Sciatic nerve (tissue), 2 donors: Measurements from ENCODE around the gene BCAR3. TPM values are rescaled to one million over a fixed set of nuclear protein-coding genes. Genes with fewer than 3 reads are reported as not detected.
A peak's percentile ranks its signal among the peaks of the same experiment; 100 is the strongest.

Experiments
- ATAC-seq: fragments of 200-7000 bp; cut with Tn5 transposase; one replicate; pipeline ENCODE4 v1.9.1; 2020; ENCODE audit warnings: mild to moderate bottlenecking, moderate library complexity
- DNase-seq: peaks from one replicate; pipeline ENCODE4 v3.0.0-alpha.2; 2020; ENCODE audit warnings: low spot score
- intact Hi-C: fragments of 100-400 bp; cut with DNase I; formaldehyde crosslinking; loops from one replicate; pipeline ENCODE4 v1.14.2; 2022
- total RNA-seq: library from RNA; stranded (reverse); fragmentation: NEBNext Ultra II Directional; extraction: Animal tissue kit (Norgen Biotek cat#: 25700); gene quantifications from one replicate; pipeline ENCODE4 v1.2.1, GENCODE V29; 2021
- donor health status: DM: no; HTN: no; CAD: no.
- donor health status: DM: no; HTN: no; CAD: no.

BCAR3 gene
- 35.9 TPM for total RNA-seq

DNA sequence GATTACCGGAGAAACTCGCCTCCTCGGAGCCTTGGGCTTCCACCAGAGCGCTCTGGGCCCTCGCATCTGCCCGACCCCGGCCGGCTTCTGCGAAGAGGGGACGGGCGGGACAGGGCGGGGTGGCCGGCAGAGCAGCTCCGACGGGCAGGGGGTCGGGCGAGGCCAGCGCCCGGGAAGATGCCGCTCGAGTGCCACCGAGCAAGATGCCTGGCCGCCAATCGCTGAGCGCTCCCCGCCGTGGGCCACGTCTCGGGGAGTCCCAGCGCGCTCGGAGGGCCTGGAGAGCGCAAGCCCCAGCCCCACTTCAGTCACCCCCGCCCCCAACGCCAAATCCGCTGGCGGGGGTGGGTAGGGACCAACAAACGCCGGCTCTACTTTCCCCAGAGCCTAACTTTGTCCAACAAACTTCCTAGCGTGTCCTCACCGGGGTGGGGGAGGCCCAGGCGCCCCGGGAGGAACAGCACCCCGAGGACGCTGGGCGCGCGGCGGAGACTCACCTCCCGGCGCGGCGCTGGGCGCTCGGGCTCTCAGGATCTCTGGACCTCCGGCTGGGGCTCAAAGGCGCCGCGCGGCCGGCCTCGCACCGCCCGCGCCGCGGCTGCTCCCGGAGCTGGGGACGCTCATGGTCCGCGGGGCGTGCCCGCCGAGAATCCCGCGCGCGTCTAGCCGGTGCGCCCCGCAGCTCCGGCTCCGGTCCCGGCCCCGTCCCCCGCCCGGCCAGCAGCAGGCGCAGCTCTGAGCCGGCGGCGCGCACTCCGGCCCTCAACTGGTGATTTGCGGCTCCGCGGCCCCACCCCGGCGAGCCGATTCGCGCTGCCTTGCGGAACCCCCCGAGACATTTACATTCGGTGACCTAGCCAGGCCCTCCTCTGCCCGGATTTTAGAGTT lies at the start of gene BCAR3:
Gene BCAR3, minus strand, starts transcription at position 737 of the 888 bp plus-strand sequence. CDS start 6,907 bp downstream, outside the sequence.
- intact Hi-C loops, result loop anchor here (10.0 kb wide), 1 partner anchor 47 kb away; no protein-coding TSS in a partner anchor
- DNase-seq (peak; percentile 85), ATAC-seq (peak; percentile 72)

DNA sequence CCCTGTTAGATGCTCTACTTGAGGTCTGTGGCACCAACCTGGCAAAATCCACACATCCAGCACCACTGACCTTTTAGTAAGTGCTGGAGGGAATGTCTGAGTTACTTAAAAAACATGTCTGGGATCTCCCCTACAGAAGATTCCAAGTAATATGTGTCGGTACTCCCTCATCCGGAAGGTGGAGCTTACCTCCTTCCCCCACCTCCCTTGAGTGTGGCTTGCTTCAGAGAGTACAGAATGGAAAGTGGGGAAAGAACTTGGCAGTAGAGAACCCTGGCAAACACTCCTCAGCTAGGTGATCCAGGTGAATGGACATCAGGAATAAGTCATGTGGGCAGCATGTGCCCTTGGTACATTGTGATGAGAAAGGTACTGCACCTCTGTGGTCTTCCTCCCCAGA lies 49.0 kb upstream of the BCAR3 start:
- no peak for ATAC-seq
- DNase-seq, result no peak
- intact Hi-C loops, result no loop called here

DNA sequence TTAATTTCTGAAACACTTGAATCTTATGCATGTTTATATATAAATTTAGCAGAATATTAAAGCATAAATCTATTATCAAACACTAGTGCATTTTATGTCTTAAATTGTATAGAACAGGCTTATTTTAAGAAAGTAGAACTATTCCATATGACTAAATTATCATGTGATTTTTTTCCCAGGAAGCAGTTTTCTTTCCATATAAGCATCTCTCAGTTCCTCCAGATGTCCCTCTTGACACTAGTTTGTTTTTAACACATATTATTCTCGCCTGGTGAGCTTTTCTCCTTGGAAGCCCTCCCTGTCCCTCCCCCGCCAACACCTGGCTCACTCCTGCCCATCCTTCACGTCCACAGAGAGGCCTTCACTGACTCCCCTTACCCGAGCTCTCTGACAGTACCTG lies 48.3 kb upstream of the BCAR3 start:
- ATAC-seq, result no peak
- intact Hi-C loops, result no loop called here
- no peak for DNase-seq

DNA sequence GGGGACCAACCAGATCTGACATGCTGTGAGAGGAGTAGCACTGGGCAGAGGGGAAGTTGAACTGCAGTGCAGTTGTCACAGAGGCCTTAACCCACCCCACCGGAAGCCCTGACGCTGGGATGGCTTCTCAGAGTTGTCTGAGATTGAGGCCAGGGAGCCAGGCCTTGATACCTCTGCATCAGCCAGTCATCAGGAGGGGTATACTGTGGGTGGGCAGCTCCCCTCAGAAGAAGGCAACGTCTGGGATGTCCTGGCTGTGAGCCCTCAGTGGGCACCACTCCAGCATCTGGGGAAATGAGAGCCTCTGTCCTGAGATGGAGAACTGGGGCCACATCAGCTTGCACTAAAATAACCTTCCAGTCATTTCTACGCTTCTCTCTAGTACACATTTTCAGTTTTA lies 47.9 kb upstream of the BCAR3 start:
- peak; percentile 43 for ATAC-seq
- intact Hi-C loops, result no loop called here
- no peak for DNase-seq

DNA sequence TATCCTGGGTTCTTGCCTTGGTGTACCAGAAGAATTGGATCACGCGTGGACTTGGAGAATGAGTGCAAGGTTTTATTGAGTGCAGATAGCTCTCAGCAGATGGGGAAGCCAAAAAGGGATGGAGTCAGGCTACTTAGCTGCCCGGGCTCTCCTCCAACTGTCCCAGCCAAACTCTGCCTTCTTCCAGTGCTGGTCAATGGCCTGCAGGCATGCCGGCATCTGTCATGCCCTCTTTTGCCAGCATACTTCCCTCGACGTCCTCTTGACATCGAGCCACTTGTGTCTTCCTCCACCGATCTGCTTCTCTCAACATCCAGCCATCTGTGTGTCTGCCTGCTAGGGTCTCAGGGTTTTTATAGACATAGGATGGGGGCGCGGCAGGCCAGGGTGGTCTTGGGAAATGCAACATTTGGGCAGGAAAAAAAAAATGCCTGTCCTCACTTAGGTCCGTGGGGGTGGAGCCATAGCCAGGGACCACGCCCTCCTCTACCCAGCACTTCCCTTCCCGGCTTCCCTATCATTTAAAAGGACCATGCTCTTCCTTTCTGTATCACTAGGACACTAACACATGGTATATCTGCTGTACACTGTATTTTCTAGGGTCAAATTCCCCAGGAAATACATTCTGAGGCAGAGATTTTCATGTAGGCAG lies 47.0 kb upstream of the BCAR3 start:
- DNase-seq (no peak), ATAC-seq (no peak)
- intact Hi-C loops, result no loop called here

DNA sequence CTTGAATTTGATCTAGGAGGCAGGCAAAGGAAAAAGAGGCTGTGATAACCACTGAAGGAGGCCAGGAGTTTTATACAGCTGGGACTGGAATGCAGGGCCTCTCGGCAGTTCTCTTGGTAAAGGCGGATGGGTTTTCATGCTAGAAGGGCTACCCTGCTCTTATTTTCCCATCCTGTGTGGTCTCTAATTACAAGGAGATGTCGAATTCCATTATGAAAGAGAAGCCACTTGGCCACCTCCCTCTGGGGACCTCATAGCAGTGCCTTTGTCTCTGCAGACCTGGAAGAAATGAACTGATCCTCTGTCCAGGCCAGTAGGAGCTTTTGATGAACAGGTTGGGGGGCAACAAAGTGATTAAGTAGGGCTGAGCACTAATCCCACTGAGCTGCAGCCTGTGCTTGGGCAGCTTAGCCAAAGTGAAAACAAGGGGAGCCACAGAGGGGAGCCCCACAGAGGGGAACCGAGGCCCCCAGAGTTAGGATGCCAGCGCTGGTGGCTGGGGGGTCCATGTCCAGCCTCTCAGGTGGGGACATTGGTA lies 42.2 kb upstream of the BCAR3 start:
- DNase-seq (no peak), ATAC-seq (no peak)
- intact Hi-C loops, result no loop called here

DNA sequence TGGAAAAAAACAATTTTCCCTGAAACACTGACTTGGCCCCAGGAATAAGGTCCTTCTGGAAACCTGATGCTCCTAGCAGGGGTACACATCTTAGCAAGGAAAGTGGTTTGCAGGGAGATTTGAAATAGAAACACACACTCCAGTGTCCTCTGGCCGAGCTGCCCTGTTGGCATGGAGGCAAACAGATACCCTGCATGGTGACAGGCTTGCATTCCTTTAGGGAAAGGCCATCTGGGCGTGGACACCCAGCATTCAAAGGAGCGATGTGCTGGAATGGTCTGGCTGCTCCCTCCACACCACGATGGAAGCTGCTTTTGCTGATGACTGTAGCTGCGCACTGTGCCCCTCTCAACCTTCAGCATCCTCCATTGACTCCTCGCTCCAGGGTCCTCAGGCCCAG lies 41.5 kb upstream of the BCAR3 start:
- DNase-seq (no peak), ATAC-seq (no peak)
- intact Hi-C loops, result no loop called here

DNA sequence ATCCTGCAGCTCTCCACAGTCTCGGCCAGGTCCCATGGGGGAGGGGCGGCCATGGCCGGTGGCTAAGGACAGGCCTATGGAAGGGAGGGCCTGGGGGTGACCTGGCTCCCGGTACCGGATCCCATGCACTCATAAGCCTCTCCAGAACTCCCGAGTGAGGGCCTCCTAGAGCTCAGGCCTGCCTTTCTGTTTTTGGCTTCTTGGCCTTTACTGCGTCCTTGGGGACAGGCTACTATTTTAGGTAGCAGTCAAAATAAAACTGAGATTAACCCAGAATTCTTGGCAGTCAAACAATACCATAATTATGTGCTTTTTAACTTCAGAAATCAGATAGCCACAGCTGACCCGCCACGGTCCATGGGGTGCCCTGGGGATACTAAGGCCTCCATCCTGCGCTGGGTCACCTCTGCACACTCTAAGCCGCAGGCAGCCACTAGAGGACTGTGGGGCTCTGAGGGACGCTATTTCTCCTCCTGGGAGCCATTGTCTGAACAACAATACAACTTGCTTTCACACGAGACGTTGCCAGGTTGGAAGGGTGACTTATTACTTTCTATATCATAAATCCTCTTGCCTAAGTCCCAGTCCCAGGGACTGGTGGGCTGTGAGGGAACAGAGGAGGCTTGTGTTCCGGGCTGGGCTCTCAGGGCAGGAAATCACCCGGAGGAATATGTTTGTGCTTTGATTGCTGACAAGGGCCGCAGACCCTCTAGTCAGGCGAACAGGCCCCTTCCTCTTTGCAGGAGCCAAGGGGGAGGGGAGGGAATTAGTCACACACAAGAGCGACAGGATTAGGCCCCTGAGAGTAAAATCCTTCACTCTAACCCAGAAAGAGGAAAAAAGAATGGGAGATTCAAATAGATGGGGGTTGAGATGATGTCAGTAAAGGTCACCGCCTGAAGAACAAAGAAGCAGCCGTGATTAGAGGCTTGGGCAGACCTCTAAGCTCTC lies 40.7 kb upstream of the BCAR3 start:
- ATAC-seq (peak; percentile 77), DNase-seq (no peak)
- intact Hi-C loops, result no loop called here

DNA sequence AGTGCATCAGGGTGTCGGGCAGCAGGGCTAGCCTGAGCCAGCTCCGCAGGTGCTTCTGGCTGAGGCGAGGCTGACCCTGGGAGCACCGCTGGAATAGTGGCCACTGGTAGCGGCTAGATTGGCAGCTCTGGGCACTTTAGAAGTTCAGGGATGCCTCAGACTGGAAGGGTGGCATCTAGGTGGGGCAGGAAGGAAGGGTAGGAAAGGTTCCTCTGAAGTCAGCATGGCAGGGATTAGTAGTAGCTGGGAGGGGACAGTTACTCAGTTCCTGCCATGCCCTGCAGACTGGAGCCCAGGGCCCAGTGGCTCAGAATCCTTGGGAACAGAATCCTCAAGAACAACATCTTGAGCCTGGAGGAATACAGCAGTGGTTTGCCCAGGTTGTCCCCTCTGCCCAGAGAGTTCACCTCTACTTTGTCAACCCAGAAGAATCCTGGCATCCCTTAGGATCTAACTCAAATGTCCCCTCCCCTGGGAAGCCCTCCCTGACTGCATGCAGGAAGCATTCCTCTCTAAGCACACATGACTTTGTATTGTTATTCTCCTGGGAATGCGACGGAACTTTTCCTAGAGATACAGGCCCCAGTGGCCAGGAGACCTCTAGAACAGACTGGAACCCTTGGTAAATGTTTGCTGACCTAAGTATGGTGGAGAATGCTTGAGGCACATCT lies 39.5 kb upstream of the BCAR3 start:
- intact Hi-C loops, result no loop called here
- no peak for DNase-seq
- no peak for ATAC-seq

DNA sequence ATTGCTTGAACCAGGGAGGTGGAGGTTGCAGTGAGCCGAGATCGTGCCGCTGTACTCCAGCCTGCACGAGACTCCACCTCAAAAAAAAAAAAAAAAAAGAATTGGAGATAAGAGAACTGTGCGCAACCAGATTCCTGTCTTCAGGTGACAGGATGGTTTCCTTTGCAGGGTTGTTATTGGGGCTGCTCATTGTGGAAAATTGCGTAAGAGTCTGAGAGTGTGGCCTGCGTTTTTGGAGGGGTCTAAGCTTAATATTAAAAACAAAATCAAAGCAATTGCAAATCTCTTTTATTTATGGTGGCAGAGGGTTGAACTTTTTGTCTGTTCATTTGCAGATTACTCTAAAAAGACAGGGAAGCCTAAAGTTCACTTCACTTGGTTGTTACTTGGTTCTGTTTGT lies 36.0 kb upstream of the BCAR3 start:
- ATAC-seq (no peak), DNase-seq (no peak)
- intact Hi-C loops, result no loop called here

DNA sequence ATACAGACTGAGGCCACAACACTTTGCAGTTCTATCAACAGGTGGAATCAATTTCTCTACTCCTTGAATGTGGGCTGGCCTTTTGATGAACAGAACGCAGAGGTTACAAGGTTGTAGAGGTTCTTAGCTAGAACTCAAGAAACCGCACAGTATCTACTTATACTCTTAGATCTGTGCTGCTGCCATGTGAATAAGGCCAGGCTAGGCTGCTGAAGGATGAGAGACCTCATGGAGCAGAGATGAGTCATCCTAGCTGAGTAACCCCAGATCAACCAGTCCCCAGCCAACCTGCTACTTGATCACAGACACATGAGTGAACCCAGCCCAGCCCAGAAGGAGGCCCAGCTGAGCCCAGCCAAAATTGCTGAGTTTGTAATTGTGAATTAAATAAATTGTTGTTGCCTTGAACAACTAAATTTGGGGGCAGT lies 35.3 kb upstream of the BCAR3 start:
- ATAC-seq (no peak), DNase-seq (no peak)
- intact Hi-C loops, result no loop called here

DNA sequence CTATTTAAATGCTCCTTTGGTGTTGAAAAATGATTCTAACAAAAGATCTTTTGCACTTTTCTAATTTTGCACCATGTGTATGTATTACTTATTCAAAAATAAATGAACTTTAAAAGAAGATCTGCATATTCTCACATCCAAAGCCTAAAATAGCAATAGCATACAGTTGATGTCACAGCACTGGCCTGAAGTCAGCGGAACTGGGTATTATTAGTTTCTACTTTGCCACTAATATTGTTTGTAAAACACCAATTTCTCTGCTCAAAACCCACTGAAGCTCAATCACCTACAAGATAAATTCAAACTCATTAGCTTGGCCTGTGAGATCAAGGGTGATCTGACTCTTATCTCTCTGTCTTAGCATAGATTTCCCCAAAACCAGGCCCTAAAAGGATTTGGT lies 34.5 kb upstream of the BCAR3 start:
- ATAC-seq (no peak), DNase-seq (no peak)
- intact Hi-C loops, result no loop called here

DNA sequence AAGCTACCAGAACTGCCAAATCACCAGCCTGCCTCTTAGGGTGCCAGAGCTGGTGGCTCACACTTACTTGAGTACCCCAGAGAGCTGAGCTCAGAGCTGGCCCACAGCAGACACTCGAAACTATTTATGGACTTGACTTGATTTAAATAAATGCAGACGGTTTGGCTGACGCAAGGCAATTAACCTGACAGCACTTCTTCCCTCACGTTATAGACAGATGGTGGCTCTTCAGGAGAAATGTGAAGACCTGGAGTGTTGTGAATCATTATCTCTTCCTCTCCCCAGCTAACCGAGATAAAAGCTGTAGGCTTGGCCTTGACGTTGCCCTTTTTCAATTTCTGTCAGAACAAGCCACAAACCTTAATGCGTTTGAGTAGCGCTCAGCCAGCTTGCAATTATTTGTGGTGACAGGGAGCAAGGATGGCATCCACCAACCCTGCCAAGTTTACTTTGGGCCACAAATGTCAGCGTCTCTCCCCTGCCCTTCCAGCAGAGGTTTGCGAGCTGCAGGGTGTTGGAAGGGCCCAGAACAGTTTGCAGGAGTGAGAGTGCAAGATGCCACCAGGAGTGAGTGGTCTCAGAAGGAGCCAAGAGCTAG lies 34.0 kb upstream of the BCAR3 start:
- DNase-seq (no peak), ATAC-seq (no peak)
- intact Hi-C loops, result no loop called here

DNA sequence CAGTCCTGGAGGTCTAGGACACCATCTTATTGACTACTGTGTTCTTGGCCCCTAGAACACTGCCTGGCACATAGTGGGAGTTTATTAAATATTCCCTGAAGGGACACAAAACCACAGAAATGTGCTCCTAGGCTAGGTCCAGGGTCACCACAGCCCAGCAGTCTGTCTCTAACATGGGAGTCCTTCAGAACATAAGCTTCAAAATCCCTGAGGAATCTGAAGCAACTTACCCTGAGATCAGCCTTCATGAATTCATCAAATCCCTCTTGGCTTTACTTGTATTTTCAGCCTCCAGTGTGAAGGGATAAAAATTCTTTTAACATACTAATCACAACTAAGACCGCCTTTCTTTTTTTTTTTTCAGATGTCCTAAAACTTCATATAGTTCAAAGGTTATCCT lies 32.7 kb upstream of the BCAR3 start:
- DNase-seq (no peak), ATAC-seq (no peak)
- intact Hi-C loops, result no loop called here

DNA sequence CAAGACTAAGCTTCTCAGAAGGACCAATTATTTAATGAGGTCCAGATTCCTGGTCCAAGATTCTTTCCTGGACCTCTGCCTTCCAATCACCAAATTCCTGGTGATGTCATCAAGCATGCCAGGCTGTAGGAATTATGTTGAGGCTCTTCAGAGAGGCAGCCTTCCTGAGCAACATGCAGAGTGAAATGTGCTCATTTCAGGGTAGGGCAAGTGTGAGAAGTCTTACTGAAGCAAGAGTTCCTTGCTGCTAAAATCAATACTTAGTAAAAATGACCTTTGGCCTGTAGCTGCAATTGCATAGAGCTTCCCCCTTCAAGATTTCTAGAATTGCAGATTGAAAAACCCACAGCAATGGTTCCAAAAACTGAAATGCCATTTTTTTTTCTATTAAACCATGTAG lies 31.7 kb upstream of the BCAR3 start:
- intact Hi-C loops, result no loop called here
- DNase-seq (no peak), ATAC-seq (no peak)

DNA sequence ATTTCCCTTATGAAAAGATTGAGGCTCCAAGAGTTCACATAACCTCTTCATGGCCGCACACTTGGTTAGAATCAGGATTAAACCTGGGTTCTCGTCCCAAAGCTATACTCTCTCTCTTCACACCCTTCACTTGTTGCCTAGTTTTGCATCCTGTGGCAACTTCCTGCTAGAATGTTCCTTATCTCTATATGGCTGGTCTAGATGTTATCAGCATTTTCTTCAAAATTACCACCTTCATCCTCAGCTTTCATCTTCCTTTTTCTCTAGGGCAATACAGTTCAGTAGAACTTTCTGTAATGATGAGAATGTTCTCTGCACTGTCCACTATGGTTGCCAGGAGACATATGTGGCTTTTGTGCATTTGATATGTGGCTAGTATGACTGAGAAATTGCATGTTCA lies 31.1 kb upstream of the BCAR3 start:
- ATAC-seq, result no peak
- intact Hi-C loops, result no loop called here
- DNase-seq, result no peak

DNA sequence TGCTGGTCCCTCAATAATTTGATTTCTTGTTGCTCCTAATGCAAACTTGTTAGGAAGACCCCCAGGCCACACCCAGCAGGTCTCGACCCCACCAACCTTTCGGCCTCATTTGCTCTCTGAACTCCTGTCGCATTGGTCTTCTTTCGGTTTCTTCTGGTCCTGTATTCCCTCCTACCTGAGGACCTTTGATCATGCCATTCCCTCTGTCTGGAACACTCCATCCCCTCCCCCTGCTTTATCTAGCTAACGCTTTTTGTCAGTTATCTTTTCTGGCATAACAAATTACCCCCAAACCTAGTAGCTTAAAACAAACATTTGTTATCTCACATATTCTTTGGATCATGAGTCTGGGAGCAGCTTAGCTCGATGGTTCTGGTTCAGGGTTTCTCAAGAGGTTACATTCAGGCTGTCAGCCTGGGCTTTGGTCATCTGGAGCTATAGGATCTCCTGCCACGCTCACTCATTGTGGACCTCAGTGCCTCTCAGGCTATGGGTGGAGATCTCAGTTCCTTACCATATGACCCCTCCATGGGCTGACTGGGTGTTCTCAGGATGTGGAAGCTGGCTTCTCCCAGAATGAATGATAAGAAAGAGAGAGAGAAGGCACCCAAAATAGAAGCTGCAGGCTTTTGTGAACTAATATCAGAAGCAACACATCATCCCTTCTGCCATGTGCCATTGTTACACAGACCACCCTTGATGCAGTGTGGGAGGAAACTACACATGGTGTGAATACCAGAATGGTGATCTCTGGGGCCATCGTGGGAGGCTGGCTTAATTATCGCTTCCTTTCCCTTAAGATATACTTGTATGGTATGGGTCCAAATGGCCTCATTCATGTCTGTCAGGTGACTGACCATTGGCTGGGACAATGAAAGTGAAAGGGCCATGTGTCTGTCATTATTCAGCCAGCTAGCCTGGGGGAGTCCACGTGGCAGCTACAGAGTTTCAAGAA lies 29.1 kb upstream of the BCAR3 start:
- DNase-seq, result no peak
- intact Hi-C loops, result no loop called here
- no peak for ATAC-seq
